H1 (cell line): ENCODE data around the gene PTH2R.

ENCODE experiments used
- BCL11A ChIP-seq, 2 experiments: IDR thresholded peaks; one replicate each; pipeline ENCODE4 v1.6.1; 2011; ENCODE audit warnings: low read depth in 2 of 2, low read length in 2 of 2, mild to moderate bottlenecking in 2 of 2
- CTCF ChIP-seq, 3 experiments: IDR thresholded peaks; 1 replicate in 2 of 3; 2 replicates in 1 of 3; pipeline versions ENCODE4 v1.5.1 to v1.6.1; 2011; ENCODE audit warnings: low read length in 3 of 3, mild to moderate bottlenecking in 3 of 3, inconsistent platforms in 2 of 3, low read depth in 1 of 3, moderate library complexity in 1 of 3; ENCODE audit not compliant: insufficient read depth in 1 of 3; ENCODE audit errors: control extremely low read depth in 1 of 3
- EZH2 ChIP-seq: fragments of 200-600 bp; sonication (generic); IDR thresholded peaks from 2 replicates; pipeline ENCODE4 v1.7.1; 2012; ENCODE audit warnings: low read depth, mild to moderate bottlenecking, moderate library complexity, low read length, inconsistent platforms; ENCODE audit not compliant: severe bottlenecking
- GTF2F1 ChIP-seq: IDR thresholded peaks from 2 replicates; pipeline ENCODE4 v1.6.1; 2012; ENCODE audit warnings: low read depth, low read length, improper control_type of control experiment, borderline replicate concordance
- JUN ChIP-seq: IDR thresholded peaks from 2 replicates; pipeline ENCODE4 v1.6.1; 2011; ENCODE audit warnings: low read depth, mild to moderate bottlenecking, improper control_type of control experiment, low read length
- NANOG ChIP-seq: IDR thresholded peaks from 2 replicates; pipeline ENCODE4 v1.6.1; 2011; ENCODE audit warnings: low read length, low read depth, mild to moderate bottlenecking, inconsistent platforms; ENCODE audit not compliant: insufficient read depth, poor library complexity, severe bottlenecking
- POLR2A ChIP-seq, 2 experiments: IDR thresholded peaks; 1 replicate in 1 of 2; 2 replicates in 1 of 2; pipeline ENCODE4 v1.6.1; 2011; ENCODE audit warnings: low read depth in 2 of 2, low read length in 2 of 2, mild to moderate bottlenecking in 2 of 2; ENCODE audit errors: control extremely low read depth in 1 of 2
- POLR2AphosphoS5 ChIP-seq: IDR thresholded peaks from 2 replicates; pipeline ENCODE4 v1.6.1; 2011; ENCODE audit warnings: low read depth, low read length
- RAD21 ChIP-seq, 2 experiments: IDR thresholded peaks in 1 of 2; conservative IDR thresholded peaks in 1 of 2; 2 replicates each; pipeline ENCODE4 v1.6.1; 2011; ENCODE audit warnings: low read depth in 2 of 2, low read length in 2 of 2, improper control_type of control experiment in 1 of 2, inconsistent platforms in 1 of 2, mild to moderate bottlenecking in 1 of 2, moderate library complexity in 1 of 2
- SIX5 ChIP-seq: IDR thresholded peaks from 2 replicates; pipeline ENCODE4 v1.6.1; 2011; ENCODE audit warnings: mild to moderate bottlenecking, low read depth, low read length
- USF2 ChIP-seq: IDR thresholded peaks from 2 replicates; pipeline ENCODE4 v1.6.1; 2011; ENCODE audit warnings: low read length, improper control_type of control experiment

- TF ChIP-seq POLR2A (IDR thresholded peaks at IDR 0.05; ENCODE audit: control extremely low read depth in 1 of 2, low read depth in 2 of 2, low read length in 2 of 2) (no peak), SIX5 (no peak), EZH2 (no peak), GTF2F1 (no peak), BCL11A (IDR thresholded peaks at IDR 0.05; ENCODE audit: low read depth in 2 of 2, low read length in 2 of 2) (no peak), CTCF (IDR thresholded peaks at IDR 0.05; ENCODE audit: control extremely low read depth in 1 of 3, insufficient read depth in 1 of 3, low read depth in 1 of 3, low read length in 3 of 3) (no peak), NANOG (no peak), POLR2AphosphoS5 (no peak), RAD21 (IDR thresholded peaks at IDR 0.05 in 1 of 2, conservative IDR thresholded peaks at IDR 0.05 in 1 of 2; ENCODE audit: low read depth in 2 of 2, low read length in 2 of 2) (no peak), USF2 (no peak), JUN (no peak)
Observed at GRCh38 chr2:208437755-208438154, 31.2 kb downstream of the PTH2R start.
